ENCODE measurements around the gene SLC22A3.

Gene SLC22A3

DNA sequence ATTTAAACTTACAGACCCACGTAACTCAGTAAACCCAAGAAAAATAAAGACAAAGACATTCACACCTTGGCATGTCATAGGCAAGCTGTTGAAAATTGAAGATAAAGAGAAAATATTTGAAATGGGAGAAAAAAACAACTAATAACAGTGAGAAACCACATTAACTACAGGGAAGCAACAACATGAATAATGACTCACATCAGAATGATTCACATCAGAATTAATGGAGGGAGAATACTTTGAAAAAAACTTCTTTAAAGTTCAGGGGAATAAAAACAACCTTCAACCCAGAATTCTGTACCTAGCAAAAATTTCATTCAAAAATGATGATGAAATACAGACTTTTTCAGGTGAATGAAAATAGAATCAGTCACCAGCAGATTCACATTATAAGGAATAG is 32.9 kb upstream of the SLC22A3 start:
- H3K9me3 ChIP-seq (ENCODE audit: control insufficient read depth, low read length) = peaks cover 21% of the 10 kb centered on the region
- no peaks in the 10 kb centered on the region for H3K4me1 ChIP-seq (ENCODE audit: control insufficient read depth, insufficient read depth, low read length, poor library complexity, severe bottlenecking)
- no CpG with 5 or more reads among the region's 1 CpG for WGBS, 2 experiments (ENCODE audit: insufficient coverage in 2 of 2)
- H3K36me3 ChIP-seq (ENCODE audit: control insufficient read depth, insufficient read depth, low read length) = no peaks in the 10 kb centered on the region
- H3K4me3 ChIP-seq (ENCODE audit: extremely low read depth, insufficient read depth, low read length, poor library complexity, severe bottlenecking) = no peak overlapping the region
- H3K27ac ChIP-seq (ENCODE audit: low read depth, low read length, severe bottlenecking) = no peak overlapping the region

DNA sequence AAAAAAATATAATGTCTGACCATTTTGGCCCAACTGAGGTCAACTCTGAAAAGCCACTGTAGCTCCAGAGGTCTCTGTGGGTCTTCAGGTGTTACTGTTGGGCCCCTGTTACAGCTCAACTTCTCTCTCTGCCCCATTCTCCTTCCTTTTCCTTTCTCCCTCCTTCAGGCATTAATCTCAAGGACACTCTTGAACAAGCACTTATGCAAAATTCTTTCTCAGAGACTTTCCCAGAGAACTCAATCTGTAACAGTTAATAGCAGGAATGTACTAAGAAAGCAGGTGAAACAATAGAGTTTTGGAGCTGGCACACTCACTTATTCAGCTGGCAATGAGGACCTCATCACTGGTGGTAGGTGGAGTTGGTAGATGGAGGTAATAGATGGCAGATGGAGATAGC is 31.9 kb upstream of the SLC22A3 start:
- Histone ChIP-seq H3K4me3 (ENCODE audit: extremely low read depth, insufficient read depth, low read length, poor library complexity, severe bottlenecking) (no peak overlapping the region), H3K36me3 (ENCODE audit: control insufficient read depth, insufficient read depth, low read length) (no peaks in the 10 kb centered on the region), H3K27ac (ENCODE audit: low read depth, low read length, severe bottlenecking) (no peak overlapping the region), H3K4me1 (ENCODE audit: control insufficient read depth, insufficient read depth, low read length, poor library complexity, severe bottlenecking) (no peaks in the 10 kb centered on the region), H3K9me3 (ENCODE audit: control insufficient read depth, low read length) (peaks cover 24% of the 10 kb centered on the region)

DNA sequence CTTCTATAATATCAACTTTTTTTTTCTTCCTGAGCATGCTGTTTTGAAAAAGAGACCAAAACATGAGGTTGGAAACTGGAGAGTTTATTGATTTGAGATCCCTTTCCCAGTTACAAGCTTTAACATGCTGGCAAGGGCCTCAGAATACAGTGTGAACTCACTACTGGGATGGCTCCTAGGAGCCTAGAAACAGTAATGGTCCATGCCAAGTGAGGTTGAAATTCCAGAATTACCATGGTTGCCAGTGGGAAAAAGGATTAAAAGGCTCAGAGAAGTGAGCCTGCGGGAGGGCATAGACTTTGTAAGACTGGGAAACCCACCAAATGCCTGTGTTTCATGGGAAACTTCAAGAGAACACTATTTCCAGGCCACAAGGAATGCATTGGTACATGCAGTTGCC is 28.9 kb upstream of the SLC22A3 start:
- WGBS, 2 experiments (ENCODE audit: insufficient coverage in 2 of 2) = 86% methylated on average over 1 of the region's 1 CpG; no CpG with 5 or more reads in 1 of the 2 experiments
- H3K27ac ChIP-seq (ENCODE audit: low read depth, low read length, severe bottlenecking) = no peak overlapping the region
- peaks cover 16% of the 10 kb centered on the region for H3K9me3 ChIP-seq (ENCODE audit: control insufficient read depth, low read length)
- H3K36me3 ChIP-seq (ENCODE audit: control insufficient read depth, insufficient read depth, low read length) = no peaks in the 10 kb centered on the region
- no peak overlapping the region for H3K4me3 ChIP-seq (ENCODE audit: extremely low read depth, insufficient read depth, low read length, poor library complexity, severe bottlenecking)
- no peaks in the 10 kb centered on the region for H3K4me1 ChIP-seq (ENCODE audit: control insufficient read depth, insufficient read depth, low read length, poor library complexity, severe bottlenecking)

DNA sequence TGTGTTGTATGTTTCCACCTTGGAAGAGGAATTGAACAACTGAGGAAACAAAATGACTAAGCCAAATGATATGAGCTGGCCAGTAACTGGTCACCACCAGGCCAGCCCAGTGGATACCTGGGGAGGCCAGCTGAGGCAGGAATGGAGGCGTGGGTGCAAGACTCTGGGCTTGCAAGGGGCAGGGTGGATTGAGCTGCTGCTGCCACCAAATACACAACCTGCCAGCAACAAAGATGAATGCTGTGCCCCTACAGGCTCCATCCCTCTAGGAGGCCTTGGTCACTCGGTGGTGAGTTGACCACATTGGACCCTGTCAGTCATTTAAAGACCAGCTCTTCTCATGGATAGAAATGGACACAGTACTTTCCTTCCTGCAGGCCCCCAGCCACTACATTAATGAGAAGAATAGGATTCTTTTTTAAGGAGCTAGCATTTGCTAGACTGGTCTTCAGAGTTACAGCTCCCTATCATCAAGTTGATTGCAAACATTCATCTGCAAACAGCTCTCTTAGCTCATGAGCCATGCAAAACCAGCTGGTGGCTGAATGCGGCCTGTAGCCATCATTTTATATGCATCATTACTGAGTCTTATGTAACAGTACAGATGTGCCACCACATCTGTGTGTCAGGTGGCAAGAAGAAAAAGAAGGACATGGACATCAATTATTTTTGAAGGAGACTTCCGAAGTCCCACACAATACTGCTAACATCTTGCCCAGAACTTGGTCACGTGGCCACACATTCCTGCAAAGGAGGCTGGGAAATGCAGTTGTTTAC is 26.3 kb upstream of the SLC22A3 start:
- no peaks in the 10 kb centered on the region for H3K4me1 ChIP-seq (ENCODE audit: control insufficient read depth, insufficient read depth, low read length, poor library complexity, severe bottlenecking)
- H3K9me3 ChIP-seq (ENCODE audit: control insufficient read depth, low read length) = peaks cover 12% of the 10 kb centered on the region
- no peak overlapping the region for H3K27ac ChIP-seq (ENCODE audit: low read depth, low read length, severe bottlenecking)
- H3K36me3 ChIP-seq (ENCODE audit: control insufficient read depth, insufficient read depth, low read length) = no peaks in the 10 kb centered on the region
- no peak overlapping the region for H3K4me3 ChIP-seq (ENCODE audit: extremely low read depth, insufficient read depth, low read length, poor library complexity, severe bottlenecking)
- WGBS, 2 experiments (ENCODE audit: insufficient coverage in 2 of 2) = 88 to 95% methylated on average over 2 to 3 of the region's 5 CpGs

DNA sequence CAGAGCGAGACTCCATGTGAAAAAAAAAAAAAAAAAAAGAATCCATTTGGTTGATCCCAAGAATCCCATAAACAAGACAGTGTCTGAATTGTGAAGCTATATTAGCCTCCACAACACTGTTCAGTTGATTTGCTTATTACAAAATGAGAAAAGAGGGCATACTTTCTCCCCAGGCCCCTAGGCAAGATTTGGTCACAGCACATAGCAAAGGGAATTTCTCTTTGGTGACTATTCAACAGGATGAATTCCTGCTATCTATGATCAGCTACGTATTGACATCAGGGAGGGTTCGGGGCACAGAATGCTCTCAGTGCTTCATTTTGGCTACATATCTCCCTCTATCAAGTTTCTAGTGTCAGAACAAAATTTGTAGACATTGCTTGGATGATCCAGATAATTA is 20.2 kb upstream of the SLC22A3 start:
- no peaks in the 10 kb centered on the region for H3K36me3 ChIP-seq (ENCODE audit: control insufficient read depth, insufficient read depth, low read length)
- H3K4me3 ChIP-seq (ENCODE audit: extremely low read depth, insufficient read depth, low read length, poor library complexity, severe bottlenecking) = no peak overlapping the region
- H3K9me3 ChIP-seq (ENCODE audit: control insufficient read depth, low read length) = no peaks in the 10 kb centered on the region
- no peaks in the 10 kb centered on the region for H3K4me1 ChIP-seq (ENCODE audit: control insufficient read depth, insufficient read depth, low read length, poor library complexity, severe bottlenecking)
- 76 to 100% methylated on average over 1 to 2 of the region's 3 CpGs for WGBS, 2 experiments (ENCODE audit: insufficient coverage in 2 of 2)
- no peak overlapping the region for H3K27ac ChIP-seq (ENCODE audit: low read depth, low read length, severe bottlenecking)

DNA sequence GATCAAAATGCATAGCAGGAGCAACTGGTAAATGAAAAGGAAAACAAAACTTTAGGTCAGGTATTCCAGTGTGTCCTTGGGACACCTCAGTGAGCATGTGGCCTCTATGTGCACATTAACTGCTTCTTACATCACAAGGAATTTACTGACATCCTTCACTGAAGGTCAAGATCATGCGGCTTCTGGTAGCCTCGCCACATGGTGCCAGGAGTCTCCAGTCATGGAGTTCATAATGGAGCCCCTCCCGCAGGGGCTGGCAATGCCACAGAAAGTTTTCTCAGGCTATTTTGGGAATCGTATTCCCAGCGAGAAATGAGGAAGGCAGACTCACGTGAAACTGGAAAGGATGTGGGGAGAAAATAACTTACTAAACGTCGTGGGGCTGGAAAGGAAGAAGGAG is 19.7 kb upstream of the SLC22A3 start:
- no peaks in the 10 kb centered on the region for H3K9me3 ChIP-seq (ENCODE audit: control insufficient read depth, low read length)
- H3K4me3 ChIP-seq (ENCODE audit: extremely low read depth, insufficient read depth, low read length, poor library complexity, severe bottlenecking) = no peak overlapping the region
- no peaks in the 10 kb centered on the region for H3K4me1 ChIP-seq (ENCODE audit: control insufficient read depth, insufficient read depth, low read length, poor library complexity, severe bottlenecking)
- WGBS, 2 experiments (ENCODE audit: insufficient coverage in 2 of 2) = 95 to 97% methylated on average over 6 to 7 of the region's 8 CpGs
- no peaks in the 10 kb centered on the region for H3K36me3 ChIP-seq (ENCODE audit: control insufficient read depth, insufficient read depth, low read length)
- no peak overlapping the region for H3K27ac ChIP-seq (ENCODE audit: low read depth, low read length, severe bottlenecking)

DNA sequence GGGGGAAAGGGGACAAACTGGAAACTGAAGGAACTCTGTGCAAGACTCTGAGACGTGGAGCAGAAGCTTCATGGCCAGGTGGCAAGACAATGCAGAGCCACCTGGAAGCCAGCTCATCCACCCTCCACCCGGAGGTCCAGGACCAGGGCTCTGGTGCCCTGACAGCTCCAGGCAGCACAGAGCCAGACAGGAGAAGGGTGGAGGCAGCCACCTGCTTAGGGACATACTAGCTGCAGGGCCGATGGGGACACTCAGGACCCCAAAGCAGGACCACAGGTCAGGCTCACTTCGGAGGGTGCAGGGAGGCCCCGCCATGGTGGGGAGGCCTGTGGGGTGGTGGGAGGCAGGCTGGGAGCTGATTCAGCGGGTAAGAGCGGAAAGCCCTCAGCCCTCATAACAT is 19.0 kb upstream of the SLC22A3 start:
- 77 to 93% methylated on average over 4 to 6 of the region's 7 CpGs for WGBS, 2 experiments (ENCODE audit: insufficient coverage in 2 of 2)
- Histone ChIP-seq H3K4me3 (ENCODE audit: extremely low read depth, insufficient read depth, low read length, poor library complexity, severe bottlenecking) (no peak overlapping the region), H3K36me3 (ENCODE audit: control insufficient read depth, insufficient read depth, low read length) (no peaks in the 10 kb centered on the region), H3K4me1 (ENCODE audit: control insufficient read depth, insufficient read depth, low read length, poor library complexity, severe bottlenecking) (no peaks in the 10 kb centered on the region), H3K27ac (ENCODE audit: low read depth, low read length, severe bottlenecking) (no peak overlapping the region), H3K9me3 (ENCODE audit: control insufficient read depth, low read length) (no peaks in the 10 kb centered on the region)

DNA sequence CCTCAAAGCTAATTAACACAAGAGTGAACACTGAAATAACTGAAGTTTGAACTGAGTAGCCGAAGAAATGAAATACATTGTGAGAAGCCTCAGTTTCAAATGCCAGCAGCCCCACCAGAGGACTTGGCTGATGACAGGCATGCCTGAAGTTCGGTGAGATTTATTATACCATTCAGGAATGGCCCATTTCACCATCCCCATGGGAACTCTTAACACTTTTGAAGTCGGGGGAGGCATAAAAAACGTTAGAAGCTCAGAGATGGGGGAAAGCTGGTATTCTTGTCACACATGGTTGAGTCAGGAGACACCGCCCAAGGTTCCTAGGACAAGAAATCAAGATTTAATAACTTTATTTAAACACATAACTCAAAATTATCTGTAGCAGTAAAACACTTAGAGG is 17.6 kb upstream of the SLC22A3 start:
- H3K4me1 ChIP-seq (ENCODE audit: control insufficient read depth, insufficient read depth, low read length, poor library complexity, severe bottlenecking) = no peaks in the 10 kb centered on the region
- no peaks in the 10 kb centered on the region for H3K36me3 ChIP-seq (ENCODE audit: control insufficient read depth, insufficient read depth, low read length)
- H3K9me3 ChIP-seq (ENCODE audit: control insufficient read depth, low read length) = no peaks in the 10 kb centered on the region
- 88 to 100% methylated on average over 2 to 3 of the region's 5 CpGs for WGBS, 2 experiments (ENCODE audit: insufficient coverage in 2 of 2)
- no peak overlapping the region for H3K27ac ChIP-seq (ENCODE audit: low read depth, low read length, severe bottlenecking)
- H3K4me3 ChIP-seq (ENCODE audit: extremely low read depth, insufficient read depth, low read length, poor library complexity, severe bottlenecking) = no peak overlapping the region

DNA sequence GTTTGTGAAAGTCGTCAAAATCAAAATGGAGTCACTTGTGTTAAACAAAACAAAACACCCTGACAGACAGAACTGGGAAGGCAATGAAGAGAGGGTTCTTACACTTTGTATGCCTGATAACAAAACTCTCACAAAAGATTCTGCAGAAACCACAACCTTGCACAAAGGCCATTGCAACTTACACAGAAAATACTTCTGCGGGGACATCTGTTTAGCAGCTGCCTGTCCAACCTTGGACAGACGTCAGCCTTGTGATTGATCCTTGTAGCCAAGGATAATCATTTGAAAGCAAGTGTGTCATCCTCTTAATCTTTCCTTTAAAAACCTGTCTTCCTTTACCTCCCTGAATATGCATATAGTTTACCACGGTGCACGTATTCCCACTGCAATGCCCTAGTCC is 17.0 kb upstream of the SLC22A3 start:
- no peaks in the 10 kb centered on the region for H3K4me1 ChIP-seq (ENCODE audit: control insufficient read depth, insufficient read depth, low read length, poor library complexity, severe bottlenecking)
- WGBS, 2 experiments (ENCODE audit: insufficient coverage in 2 of 2) = 74 to 90% methylated on average over 2 to 5 of the region's 5 CpGs

DNA sequence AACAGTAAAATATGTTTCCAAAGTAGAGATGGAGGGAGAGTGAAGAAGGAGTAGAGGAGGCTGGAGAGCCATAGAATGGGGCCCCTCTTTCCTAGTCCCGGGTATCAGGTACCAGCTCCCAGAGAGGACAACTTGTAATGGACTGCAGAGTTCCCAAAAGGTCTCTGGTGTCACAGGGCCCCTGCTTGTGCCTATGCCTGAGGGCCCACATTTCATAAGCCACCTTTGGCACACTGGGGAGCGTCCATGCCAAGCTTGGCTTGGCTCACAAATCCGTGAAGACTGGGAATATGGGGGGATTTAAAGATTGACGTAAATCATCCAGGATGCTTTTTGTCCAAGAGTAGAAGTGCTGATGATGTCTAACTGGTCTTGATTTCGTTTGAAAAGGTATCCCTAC is 16.4 kb upstream of the SLC22A3 start:
- 88 to 90% methylated on average over 3 to 4 of the region's 5 CpGs for WGBS, 2 experiments (ENCODE audit: insufficient coverage in 2 of 2)
- no peak overlapping the region for H3K27ac ChIP-seq (ENCODE audit: low read depth, low read length, severe bottlenecking)
- H3K9me3 ChIP-seq (ENCODE audit: control insufficient read depth, low read length) = no peaks in the 10 kb centered on the region
- no peaks in the 10 kb centered on the region for H3K36me3 ChIP-seq (ENCODE audit: control insufficient read depth, insufficient read depth, low read length)
- H3K4me3 ChIP-seq (ENCODE audit: extremely low read depth, insufficient read depth, low read length, poor library complexity, severe bottlenecking) = no peak overlapping the region
- H3K4me1 ChIP-seq (ENCODE audit: control insufficient read depth, insufficient read depth, low read length, poor library complexity, severe bottlenecking) = no peaks in the 10 kb centered on the region

More for the DNA sequence above, 17.0 kb upstream of the SLC22A3 start:
- no peak overlapping the region for H3K27ac ChIP-seq (ENCODE audit: low read depth, low read length, severe bottlenecking)
- H3K4me3 ChIP-seq (ENCODE audit: extremely low read depth, insufficient read depth, low read length, poor library complexity, severe bottlenecking) = no peak overlapping the region
- H3K9me3 ChIP-seq (ENCODE audit: control insufficient read depth, low read length) = no peaks in the 10 kb centered on the region
- H3K36me3 ChIP-seq (ENCODE audit: control insufficient read depth, insufficient read depth, low read length) = no peaks in the 10 kb centered on the region

DNA sequence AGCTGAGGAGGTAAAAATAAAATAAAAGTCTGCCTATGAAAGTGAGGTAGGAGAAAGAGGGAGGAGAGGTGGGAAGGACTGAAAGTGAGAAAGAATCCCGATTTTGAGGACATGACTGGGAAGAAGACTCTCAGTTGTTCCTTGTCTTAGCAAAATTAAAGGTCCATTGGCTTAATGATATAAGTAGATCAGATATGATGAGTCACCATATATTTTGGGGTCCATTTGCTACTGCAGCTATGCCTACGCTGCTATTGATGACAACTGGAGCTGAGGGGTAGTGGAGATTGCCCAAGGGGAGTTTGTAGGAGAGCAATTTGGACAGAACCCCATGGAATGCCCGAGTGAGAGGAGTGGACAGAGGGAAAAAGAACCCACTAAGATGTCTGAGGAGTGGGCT is 15.1 kb upstream of the SLC22A3 start:
- no peaks in the 10 kb centered on the region for H3K9me3 ChIP-seq (ENCODE audit: control insufficient read depth, low read length)
- WGBS, 2 experiments (ENCODE audit: insufficient coverage in 2 of 2) = 71 to 78% methylated on average over 3 of the region's 3 CpGs
- peaks cover 11% of the 10 kb centered on the region for H3K4me1 ChIP-seq (ENCODE audit: control insufficient read depth, insufficient read depth, low read length, poor library complexity, severe bottlenecking)
- no peak overlapping the region for H3K27ac ChIP-seq (ENCODE audit: low read depth, low read length, severe bottlenecking)
- H3K4me3 ChIP-seq (ENCODE audit: extremely low read depth, insufficient read depth, low read length, poor library complexity, severe bottlenecking) = no peak overlapping the region
- H3K36me3 ChIP-seq (ENCODE audit: control insufficient read depth, insufficient read depth, low read length) = no peaks in the 10 kb centered on the region

Measured in mesodermal cell (in vitro differentiated cells).